ENCODE measurements around the gene C19orf53. TPM values are rescaled to one million over a fixed set of nuclear protein-coding genes. Genes with fewer than 3 reads are reported as not detected.

The C19orf53 gene
- total RNA-seq, 2 donors from 2014 or later: 151 to 193 TPM

DNA sequence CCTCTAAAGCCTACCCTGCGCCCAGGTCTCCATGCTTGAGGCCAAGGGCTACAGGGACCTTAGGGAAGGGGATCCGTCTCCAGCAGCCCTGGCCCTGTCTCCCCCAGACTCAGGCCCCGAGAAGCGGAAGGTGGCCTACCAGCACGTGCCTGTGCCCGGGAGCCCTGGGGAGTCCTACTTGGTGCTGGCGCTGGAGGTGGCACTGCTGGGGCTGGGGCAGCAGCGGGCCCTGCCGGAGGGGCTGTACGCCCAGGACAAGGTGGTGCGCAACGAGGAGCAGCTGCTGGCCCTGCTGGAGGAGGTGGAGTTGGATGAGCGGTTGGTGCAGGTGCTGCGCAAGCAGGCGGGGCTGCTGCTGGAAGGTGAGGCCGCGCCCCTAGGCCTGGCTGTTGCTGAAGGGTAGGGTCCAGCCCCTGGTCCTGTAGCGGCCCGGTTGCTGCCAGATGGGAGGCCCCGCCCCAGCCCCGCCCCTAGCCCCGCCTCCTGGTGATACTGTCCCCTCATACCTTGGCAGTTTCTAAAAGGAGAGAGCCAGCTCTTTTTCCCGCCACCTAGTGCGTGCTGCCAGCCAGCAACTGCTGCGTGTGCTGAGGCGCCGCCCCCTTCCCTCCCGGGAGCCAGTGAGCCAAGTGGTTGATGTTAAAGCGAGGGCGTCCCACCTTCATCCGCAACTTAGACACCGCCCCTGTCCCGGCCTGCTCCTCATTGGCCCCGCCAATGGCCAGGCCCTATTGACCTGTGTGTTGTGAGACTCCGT, 43.5 kb downstream of the C19orf53 start:
- H3K9me3 ChIP-seq: no peaks in the 10 kb centered on the region
- H3K4me1 ChIP-seq (replicated peaks): peaks cover 2% of the 10 kb centered on the region
- H3K27me3 ChIP-seq (replicated peaks; ENCODE audit: insufficient read depth): no peaks in the 10 kb centered on the region
- 43% methylated on average over 32 of the region's 35 CpGs for WGBS
- TF ChIP-seq POLR2A (IDR thresholded peaks at IDR 0.05) (peak; percentile 34), POLR2AphosphoS5 (IDR thresholded peaks at IDR 0.05) (peak; percentile 71), CTCF (IDR thresholded peaks at IDR 0.05) (no peak)
- H3K36me3 ChIP-seq: no peaks in the 10 kb centered on the region
- peak; percentile 81 for DNase-seq (ENCODE audit: low spot score)
- intact Hi-C loops (cut with DNase I): no loop called here
- peak overlapping the region; percentile 26 to 52 for H3K27ac ChIP-seq
- H3K4me3 ChIP-seq: peak overlapping the region in 1 of 2 donors; percentile 23

GRCh38 chr19:13819238-13819637, 45.0 kb downstream of the C19orf53 start:
- Histone ChIP-seq H3K36me3 (no peaks in the 10 kb centered on the region), H3K4me3 (no peak overlapping the region), H3K27ac (no peak overlapping the region), H3K9me3 (no peaks in the 10 kb centered on the region), H3K27me3 (replicated peaks; ENCODE audit: insufficient read depth) (no peaks in the 10 kb centered on the region), H3K4me1 (replicated peaks) (peaks cover 2% of the 10 kb centered on the region)
- 95% methylated on average over 11 of the region's 11 CpGs for WGBS
- TF ChIP-seq POLR2AphosphoS5 (IDR thresholded peaks at IDR 0.05) (no peak), CTCF (IDR thresholded peaks at IDR 0.05) (no peak), POLR2A (IDR thresholded peaks at IDR 0.05) (no peak)
- intact Hi-C loops (cut with DNase I): no loop called here
- DNase-seq (ENCODE audit: low spot score): no peak

DNA sequence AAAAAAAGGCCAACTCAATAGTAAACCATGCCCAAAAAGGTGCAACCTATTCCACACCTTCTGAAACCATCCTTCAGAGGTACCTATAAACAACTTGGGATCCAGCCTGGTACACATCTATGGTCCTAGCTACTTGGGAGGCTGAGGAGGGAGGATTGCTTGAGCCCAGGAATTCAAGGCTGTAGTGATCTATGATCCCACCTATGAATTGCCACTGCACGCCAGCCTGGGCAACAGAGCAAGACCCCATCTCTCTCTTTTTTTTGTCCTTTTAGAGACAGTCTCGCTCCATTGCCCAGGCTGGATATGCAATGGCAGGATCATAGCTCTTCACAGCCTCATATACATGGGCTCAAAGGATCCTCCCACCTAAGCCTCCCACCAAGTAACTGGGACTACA, 47.0 kb downstream of the C19orf53 start:
- WGBS: 94% methylated on average over 2 of the region's 2 CpGs
- Histone ChIP-seq H3K4me1 (replicated peaks) (peaks cover 2% of the 10 kb centered on the region), H3K4me3 (no peak overlapping the region), H3K27me3 (replicated peaks; ENCODE audit: insufficient read depth) (no peaks in the 10 kb centered on the region), H3K27ac (no peak overlapping the region), H3K36me3 (no peaks in the 10 kb centered on the region), H3K9me3 (no peaks in the 10 kb centered on the region)
- TF ChIP-seq POLR2A (IDR thresholded peaks at IDR 0.05) (no peak), POLR2AphosphoS5 (IDR thresholded peaks at IDR 0.05) (no peak), CTCF (IDR thresholded peaks at IDR 0.05) (no peak)
- intact Hi-C loops (cut with DNase I): no loop called here
- no peak for DNase-seq (ENCODE audit: low spot score)

DNA sequence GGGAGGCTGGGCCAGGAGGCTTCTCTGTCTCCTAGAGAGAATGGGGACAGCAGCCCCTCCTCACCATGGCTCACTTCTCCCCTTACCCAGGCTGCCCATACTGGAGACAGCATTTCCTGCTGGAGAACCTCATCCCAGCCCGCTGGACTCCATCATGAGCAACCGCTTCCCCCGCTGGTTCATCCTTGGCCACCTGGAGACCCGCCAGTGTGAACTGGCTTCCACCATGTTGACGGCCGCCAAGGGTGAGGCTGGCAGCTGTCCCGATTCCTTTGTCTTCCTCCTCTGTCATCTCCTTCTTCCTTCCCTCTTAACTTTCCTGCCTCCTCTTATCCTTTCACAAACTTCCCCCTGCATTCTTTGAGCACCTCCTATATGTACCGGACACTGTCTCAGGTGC, 49.0 kb downstream of the C19orf53 start:
- 81% methylated on average over 8 of the region's 8 CpGs for WGBS
- H3K36me3 ChIP-seq: no peaks in the 10 kb centered on the region
- no peak for DNase-seq (ENCODE audit: low spot score)
- no peak overlapping the region for H3K27ac ChIP-seq
- H3K4me3 ChIP-seq: no peak overlapping the region
- intact Hi-C loops (cut with DNase I): no loop called here
- H3K9me3 ChIP-seq: no peaks in the 10 kb centered on the region
- no peak for TF ChIP-seq POLR2AphosphoS5 (IDR thresholded peaks at IDR 0.05)
- no peak for TF ChIP-seq POLR2A (IDR thresholded peaks at IDR 0.05)
- TF ChIP-seq CTCF (IDR thresholded peaks at IDR 0.05): no peak
- H3K27me3 ChIP-seq (replicated peaks; ENCODE audit: insufficient read depth): no peaks in the 10 kb centered on the region
- H3K4me1 ChIP-seq (replicated peaks): no peaks in the 10 kb centered on the region

- DNase-seq (ENCODE audit: low spot score): no peak
- no peak overlapping the region for H3K4me3 ChIP-seq
- H3K27me3 ChIP-seq (replicated peaks; ENCODE audit: insufficient read depth): no peaks in the 10 kb centered on the region
- WGBS: 90% methylated on average over 2 of the region's 2 CpGs
- intact Hi-C loops (cut with DNase I): no loop called here
- no peaks in the 10 kb centered on the region for H3K4me1 ChIP-seq (replicated peaks)
- no peaks in the 10 kb centered on the region for H3K9me3 ChIP-seq
- H3K36me3 ChIP-seq: no peaks in the 10 kb centered on the region
- TF ChIP-seq POLR2A (IDR thresholded peaks at IDR 0.05) (no peak), CTCF (IDR thresholded peaks at IDR 0.05) (no peak), POLR2AphosphoS5 (IDR thresholded peaks at IDR 0.05) (no peak)
- H3K27ac ChIP-seq: no peak overlapping the region
These were observed 49.6 kb downstream of the C19orf53 start for GRCh38 chr19:13823901-13824300.
